Activated CD8-positive, alpha-beta memory T cell treated with anti-CD3 and anti-CD28 coated beads, Interleukin-2, amount 50 U/mL, for 24 hours (primary cell): ENCODE measurements around the gene ARHGAP25.
"Not testable (repeated sequence)": the region's sequence is repeated elsewhere in the genome, so short reads cannot be mapped to it uniquely, and the experiment has no call there.

Source experiments
- DNase-seq: peaks from one replicate; pipeline ENCODE4 v3.0.0-alpha.2; 2020; ENCODE audit errors: extremely low read depth

ARHGAP25 gene

DNA sequence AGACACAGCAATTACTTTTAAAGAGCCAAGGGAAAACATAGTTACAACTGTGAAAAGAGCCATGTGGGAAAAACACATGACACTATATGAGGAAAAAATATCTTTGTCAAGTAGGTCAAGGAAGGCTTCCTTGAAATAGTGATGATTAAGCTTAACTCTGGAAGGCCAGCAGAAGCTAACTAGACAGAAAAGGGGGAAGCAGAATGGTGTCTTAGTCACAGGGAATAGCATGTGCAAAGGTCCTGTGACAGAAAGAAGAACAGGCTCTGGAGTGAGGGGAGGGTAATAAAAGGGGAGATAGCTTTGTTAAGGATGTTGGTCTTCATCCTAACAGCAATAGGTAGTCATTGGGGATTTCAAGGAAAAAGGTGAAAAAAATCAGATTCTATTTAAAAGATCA, 64.0 kb downstream of the ARHGAP25 start:
- DNase-seq, result no peak

DNA sequence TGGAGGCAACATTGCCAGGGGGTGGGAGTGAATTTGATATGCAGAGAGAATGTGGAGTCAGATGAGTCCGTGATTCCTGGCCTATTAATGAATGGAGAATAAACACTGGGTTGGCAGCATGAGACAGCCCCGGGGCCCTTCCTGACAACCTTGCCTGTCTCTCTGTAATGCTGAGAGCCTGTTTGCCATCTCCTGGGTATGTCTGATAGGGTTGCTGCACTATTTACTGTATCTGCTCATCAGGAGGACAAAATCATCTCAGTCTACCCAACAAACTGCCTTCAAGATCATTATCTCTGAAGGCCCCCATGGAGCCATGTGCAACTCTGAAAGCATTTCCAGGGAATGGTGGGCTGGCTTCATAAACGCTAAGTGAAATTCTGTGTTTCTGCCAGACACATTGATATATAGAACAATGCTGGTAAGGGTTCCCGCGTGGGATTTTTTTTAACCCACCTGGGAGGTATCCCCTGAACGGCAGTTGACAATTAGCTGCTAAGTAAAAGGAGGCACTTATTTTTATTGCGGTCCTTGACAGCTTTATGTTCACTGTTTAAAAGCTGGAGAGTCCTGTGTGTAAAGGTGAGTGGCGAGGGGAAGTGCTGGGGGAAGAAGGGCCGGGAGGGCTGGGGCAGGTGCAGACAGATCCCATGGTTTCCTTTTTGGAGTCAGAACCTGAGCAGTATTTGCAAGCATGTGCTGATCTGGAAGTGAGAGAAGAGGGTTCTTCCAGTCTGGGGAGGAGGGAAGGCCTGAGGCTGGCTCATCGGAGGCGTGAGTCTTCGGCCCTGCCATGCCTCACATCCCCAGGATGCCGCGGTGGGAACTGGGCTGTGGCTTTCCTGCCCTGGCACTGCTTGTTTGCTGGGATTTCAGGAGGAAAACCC, 64.8 kb downstream of the ARHGAP25 start:
- DNase-seq, result no peak

DNA sequence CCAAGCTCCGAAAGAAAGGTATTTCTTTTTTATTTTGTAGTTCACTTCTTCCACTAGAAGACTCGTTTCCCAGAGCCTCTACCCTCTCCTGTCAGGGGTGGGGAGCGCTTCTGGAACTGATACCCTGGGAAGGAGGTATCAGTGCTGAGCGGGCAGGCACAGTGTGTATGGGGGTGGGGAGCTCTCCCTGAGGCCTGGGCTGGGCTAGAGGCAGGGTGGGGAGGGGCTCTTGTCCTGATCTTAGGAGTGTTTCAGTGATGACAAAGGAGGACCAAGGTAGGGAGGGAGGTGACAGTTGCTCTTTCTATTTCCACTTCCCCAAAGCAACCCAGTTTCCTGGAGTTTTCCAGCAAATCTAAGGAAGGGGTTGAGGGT, 65.4 kb downstream of the ARHGAP25 start:
- no peak for DNase-seq

DNA sequence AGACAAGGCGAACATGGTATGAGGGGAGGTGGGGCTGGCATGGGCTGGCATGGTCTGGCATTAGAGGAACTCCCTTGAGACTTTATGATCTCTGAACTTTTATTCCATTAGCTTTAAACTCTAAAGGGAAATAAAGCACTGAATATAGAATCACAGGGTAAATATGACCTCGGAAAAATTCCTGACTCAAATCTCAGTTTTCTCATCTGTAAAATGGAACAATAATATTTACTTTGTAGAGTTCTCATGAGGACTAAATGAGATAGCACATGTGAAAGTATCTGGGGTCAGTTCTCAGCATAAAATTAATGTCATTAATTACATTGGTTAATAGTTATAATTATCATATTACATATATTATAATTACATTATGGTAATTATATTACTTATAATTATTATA, 65.9 kb downstream of the ARHGAP25 start:
- DNase-seq, result no peak

DNA sequence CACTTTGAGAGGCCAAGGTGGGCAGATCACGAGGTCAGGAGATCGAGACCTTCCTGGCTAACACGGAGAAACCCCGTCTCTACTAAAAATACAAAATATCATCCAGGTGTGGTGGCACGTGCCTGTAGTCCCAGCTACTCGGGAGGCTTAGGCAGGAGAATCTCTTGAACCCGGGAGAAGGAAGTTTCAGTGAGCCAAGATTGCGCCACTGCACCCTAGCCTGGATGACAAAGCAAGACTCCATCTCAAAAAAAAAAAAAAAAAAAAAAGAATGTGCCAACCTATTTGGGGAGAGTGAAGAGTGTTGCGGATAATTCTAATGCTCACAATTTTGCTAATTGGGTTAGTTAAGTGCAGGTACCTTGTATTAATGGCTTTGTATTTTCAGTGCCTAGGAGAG, 67.5 kb downstream of the ARHGAP25 start:
- DNase-seq, result not testable (repeated sequence)

DNA sequence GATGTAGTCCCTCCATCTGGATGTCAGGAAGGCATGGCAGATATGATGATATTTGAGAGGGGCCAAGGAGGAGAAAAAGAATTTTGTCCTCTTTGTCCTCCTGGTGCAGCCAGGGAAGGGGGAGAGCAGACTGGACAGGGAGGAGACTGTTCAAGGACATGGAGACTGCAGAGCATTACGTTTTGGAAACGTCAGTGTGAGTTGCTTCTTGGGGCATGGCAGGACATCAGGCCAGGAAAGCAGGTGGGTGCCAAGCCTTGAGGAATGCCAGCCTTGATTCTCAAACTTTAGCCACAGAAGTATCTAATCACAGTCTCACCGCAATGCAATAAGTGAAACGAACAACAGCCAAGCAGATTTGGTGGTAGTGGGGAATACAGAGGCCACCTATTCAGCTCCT, 70.4 kb downstream of the ARHGAP25 start:
- no peak for DNase-seq

DNA sequence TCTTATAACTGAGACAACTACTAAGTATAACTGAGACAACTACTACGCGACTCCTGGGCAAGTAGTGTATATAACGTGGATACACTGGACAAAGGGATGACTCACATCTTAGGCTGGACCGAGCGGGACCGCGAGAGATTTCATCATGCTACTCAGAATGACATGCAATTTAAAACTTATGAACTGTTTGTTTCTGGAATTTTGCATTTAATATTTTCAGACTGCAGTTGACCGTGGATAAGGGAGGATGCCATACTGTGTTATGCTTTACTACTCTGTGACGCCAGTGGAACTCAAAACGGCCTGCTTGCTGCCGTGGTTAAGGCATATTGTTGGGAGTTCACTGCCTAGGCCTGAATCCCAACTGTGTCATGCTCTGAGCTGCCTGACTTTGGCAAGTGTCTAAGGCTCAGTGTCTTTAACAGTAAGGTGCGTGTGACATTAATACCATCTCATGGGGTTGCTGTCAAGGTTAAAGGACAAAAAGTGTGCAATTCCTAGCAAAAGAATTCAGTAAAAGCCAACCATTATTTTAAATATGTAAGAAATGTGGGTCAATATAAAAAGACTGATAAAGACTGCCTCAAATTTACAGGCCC, 72.0 kb downstream of the ARHGAP25 start:
- DNase-seq, result no peak

DNA sequence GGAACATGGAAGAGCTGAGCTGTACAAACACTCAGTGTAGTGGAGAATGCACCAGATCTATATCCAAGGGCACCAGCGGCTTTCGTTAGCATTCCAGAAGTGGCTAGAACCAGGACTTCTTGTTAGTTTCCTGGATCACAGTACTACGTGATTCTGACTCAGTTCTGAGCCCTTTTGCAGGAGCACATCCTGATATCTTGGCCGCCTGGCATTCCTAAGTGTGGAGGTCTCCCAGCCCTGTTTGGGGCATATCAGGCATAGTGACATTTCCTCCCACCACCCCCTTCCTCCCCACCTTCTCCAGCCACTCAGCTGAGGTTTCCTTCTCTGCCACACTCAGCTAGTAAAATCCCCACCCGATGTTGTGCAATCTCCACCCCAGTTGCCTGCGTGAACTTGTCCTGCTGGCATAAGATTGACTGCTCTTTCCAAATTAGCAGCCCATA, 73.2 kb downstream of the ARHGAP25 start:
- DNase-seq, result no peak

DNA sequence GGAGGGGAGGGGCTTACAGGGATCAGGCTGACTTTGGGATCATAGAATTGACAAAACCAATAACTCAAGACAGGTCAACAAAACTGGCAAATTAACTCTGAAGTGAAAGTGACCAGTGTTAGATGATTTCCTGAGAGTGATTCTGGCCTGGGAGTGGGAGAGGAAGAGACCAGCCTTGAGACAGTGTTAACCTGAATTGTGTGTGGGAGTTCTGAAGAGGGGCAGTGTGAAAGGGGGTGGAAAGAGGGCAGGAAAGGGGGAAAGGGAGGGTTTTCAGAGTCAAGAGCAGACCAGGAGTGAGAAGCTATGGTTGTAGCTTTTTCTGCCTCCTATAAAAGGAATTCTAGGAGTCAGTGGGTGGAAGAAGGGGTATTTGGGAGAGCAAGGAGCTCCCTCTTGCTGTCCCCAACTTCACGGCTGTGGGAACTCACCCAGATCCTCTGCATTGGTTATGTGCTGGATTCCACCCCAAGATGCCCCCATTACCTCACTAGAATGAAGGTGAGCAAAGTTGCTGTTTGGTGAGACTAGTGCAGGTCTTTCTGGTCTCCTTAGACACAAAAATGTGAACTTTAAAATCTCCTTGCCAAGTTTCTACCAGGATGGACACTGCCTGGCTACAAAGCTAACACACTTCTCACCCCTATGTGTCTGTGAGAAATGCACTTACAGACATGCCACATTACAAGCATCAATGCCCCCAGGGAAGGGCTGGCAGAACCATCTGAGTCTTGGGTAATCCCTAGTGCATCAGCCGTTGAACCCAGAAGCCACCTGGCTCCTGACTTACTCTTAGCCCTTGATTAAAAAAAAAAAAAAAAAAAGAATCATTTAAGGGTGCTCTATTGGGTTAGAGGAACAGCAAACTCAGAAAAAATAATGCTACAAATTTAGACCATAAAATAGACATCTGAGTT, 75.0 kb downstream of the ARHGAP25 start:
- no peak for DNase-seq

DNA sequence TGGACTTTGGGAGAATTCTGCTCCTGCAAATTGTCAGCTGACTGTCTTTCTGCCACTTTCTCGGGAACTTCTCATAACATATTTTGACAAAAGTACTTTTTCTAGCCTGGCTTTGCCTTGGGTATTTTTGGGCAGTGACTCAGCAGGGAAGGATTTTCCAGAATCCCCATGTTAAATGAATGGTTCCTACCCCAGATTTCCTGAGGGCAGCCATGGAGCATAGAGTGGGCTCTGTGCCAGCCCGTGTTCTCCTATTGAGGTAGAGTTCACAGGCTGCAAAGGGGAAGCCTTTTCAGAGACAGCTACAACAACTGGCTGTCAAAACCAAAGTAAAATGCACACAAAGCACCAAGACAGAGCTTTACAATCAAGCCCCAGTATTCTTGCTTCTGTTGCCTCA, 76.8 kb downstream of the ARHGAP25 start:
- no peak for DNase-seq

DNA sequence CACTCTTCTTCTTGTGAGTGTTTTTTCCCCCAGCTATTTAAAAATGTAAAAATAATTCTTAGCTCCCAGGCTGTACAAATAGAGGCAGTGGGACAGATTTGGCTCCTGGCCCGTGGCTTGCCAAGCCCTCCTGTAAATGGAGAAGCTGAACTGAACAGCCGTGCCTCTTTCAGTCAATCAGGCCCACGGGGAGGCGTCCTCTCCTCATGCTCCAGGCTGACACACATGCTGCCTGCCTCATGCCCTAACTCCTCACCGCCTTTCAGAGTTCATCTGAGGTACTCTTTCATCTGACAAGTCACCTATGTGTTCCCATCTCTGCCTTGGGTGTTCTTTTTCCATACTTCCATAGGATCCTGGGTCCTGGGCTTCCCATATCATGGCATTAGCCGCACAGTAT, 77.6 kb downstream of the ARHGAP25 start:
- DNase-seq, result no peak

DNA sequence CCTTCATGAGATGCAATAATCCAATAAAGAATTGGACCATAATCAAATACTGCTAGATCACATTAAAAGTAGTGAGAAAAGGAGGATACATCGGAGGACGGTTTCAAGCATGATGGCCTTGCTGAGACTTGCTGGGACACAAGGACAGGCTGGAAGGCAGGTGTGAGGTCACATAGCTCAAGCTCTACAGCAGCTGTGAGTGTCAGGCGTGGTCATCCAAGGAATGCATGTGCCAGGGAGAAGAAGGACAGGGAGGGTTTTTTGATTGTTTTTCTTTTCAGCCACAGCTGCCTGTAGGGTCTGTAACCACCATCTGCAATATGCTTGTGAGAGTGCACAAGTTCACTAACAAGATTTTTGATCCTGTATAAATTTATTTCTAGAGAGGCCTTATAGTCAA, 79.0 kb downstream of the ARHGAP25 start:
- no peak for DNase-seq

DNA sequence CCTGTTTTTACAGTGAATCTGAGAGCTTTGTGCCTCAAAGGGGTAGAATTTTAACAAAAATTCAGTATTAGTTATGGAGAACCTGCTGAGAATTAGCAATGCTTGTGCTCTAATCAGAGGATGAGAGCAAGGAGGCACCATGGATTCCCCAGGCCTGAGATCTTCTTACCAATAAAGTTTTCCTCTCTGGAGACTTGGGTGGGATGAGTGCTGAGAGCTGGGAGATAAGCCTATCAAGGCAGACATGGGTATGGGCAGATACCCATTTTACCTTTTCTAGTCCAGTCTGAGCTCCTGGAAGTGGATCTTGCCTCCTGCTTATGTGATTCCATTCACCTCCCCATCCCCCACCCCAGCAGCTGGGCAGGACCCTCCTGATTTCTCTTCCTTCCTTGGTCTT, 82.7 kb downstream of the ARHGAP25 start:
- no peak for DNase-seq

DNA sequence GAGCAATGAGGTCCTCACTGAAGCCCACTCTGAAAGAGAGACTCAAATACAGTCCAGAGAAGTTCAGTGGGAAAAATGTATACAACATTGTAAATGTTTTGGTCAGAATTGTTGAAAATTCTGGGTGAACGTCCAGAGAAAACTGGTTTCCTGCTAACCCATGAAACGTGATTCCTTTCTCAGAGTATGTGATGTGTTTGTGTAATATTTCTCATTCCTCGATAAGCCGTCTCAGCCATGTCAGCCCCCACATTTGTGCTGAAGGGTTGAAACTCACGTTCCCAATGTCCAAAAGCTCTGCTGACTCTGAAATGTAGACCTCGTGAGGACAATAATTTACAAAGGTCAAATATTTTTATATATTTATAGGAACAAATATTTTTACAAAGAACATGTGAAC, 84.9 kb downstream of the ARHGAP25 start:
- no peak for DNase-seq

DNA sequence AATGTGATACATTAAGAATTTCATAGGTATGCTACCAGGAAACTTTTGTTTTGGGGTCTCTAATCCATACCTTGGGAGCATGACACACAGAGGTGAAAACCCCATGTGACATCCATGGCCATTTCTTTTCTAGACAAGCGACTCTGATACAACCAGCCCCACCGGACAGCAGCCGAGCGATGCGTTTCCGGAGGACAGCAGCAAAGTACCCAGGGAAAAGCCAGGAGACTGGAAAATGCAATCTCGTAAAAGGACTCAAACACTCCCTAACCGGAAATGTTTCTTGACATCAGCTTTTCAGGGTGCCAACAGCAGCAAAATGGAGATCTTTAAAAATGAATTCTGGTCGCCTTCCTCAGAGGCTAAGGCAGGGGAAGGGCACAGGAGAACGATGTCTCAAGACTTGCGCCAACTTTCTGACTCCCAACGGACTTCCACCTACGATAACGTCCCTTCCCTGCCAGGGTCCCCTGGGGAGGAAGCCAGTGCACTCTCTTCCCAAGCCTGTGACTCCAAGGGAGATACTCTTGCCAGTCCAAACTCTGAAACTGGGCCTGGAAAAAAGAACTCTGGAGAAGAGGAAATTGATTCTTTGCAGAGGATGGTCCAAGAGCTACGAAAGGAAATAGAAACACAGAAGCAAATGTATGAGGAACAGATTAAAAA, 87.7 kb downstream of the ARHGAP25 start:
- DNase-seq, result no peak

DNA sequence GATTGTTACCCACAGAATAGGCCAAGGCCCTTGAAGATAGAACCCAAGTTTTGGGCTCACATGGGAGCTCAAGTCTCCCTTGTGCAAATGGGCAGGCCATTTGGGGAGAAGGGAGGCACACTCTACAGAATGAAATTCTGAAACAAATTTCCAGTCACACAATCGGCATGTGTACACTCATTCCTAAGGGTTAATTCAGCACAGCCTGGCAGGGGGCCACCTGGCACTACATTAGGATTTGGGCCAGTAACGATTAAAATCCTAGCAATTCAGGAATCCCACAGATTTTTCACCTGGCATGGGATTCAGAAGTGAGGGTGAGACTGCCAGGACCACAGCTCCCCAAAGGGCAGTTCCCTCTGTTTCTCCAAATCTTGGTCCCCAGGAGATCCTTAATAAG, 90.2 kb downstream of the ARHGAP25 start:
- DNase-seq, result no peak

DNA sequence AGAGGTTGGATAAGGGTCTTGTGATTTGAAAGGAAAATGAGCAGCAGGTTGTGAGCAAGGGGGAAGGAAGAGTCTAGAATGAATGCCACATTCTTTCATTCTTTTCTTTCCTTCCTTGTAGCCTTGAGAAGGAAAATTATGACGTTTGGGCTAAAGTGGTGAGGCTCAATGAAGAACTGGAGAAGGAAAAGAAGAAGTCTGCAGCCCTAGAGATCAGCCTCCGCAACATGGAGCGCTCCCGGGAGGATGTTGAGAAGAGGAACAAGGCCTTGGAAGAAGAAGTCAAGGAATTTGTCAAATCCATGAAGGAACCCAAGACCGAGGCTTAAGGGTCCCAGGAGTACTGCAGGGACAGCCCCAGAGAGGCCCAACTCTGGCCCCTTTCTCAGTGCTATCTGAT, 91.3 kb downstream of the ARHGAP25 start:
- DNase-seq, result no peak

DNA sequence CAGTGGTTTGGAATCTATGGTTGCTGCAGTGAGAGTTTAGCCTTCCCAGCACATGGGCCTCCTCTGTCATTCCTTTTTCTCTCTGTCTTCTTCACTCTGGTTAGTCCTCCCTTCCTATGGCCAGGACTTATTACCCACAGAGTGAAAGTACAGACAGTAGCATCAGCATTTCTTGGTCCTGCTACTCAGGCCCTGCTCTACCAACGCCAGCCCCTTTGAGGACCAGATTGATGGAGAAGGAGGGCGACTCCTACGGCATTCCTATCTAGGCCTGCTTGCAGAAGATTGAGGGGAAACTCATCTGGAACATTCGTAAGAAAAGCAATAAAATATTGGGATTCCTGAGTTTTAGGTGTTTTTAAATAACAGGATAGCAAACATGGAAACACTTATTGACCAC, 93.1 kb downstream of the ARHGAP25 start:
- DNase-seq, result no peak

DNA sequence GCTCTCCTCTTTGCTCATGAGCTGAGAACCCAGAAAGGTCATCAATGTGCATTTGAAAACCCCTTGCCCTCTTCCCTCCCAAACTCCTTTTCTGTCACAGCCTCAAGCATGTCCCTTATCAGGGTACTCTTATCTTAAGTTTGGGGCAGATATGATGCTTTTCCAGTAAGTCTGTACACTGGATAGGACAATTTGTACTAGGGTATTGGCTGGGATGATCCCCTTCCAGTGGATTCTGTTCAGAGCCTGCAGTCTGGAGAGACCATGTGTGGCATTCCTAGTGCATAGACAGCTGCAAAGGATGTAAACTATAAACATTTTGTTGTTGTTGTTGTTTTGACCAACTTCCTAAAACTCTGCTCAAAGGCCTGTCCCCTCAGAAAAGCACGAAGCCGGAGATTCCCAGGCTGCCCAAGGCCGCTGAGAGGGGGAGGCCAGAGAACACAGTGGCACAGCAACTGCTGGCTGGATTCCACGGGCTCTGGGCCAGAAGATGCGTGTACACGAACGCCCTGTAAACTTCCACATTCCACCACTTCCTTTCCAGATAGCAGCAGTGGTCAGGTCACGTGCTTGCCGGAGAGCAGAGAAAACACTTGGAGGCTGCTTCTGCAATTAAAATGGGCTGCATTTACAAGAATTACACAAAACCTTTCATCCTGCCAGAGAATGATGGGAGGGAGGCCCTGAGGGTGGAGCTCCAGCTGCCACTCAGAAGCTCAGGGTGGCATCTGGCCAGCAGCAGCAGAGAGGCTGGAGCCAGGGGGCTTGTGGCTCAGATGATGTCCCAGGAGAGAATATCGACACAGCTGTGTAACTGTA, 94.5 kb downstream of the ARHGAP25 start:
- DNase-seq, result peak; percentile 13

DNA sequence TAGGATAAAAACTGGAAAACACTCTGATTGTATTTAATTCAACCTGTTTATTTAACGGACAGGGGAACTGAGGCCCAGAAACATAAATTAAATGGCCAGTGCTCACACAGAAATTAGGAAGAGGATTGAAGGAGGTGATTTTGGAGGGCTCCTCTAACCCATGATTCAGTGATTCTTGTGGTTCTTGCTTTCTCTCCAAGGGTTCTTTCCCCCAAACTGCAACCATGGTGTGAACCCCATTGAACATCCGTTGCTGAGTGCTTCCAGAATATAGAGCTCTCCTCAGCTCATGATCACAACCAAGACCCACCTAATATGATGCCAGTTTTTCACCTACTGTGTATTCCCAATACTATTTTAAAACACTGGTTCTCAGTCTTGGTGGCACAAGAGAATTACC, 95.1 kb downstream of the ARHGAP25 start:
- DNase-seq, result no peak

DNA sequence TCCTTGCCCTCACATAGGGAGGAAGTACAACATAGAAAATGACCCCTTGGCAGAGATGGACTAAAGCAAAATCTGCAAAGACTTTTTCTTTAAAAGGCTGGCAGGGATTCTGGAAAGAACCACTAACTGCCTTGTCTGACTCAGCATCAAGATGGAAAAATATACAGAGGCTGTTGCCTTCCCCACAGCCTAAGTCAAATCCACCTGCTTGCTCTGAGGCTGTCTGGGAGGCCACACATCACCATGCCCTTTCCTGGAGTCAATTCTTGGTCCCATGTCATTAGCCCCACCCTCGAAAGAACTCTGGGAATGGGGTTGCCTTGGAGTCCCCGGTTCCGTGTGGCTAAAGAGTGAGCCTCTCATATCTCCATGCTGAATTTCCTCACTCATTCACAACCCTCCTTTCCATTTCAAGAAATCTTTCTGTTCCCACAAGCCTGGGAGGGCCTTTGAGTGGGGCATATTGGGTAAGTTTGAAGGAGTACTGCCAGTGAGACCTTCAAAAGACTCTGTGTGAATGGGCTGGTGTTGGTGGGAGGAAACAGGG, 97.1 kb downstream of the ARHGAP25 start:
- DNase-seq, result no peak
